ENCODE data around the gene ESYT1. TPM values are rescaled to one million over a fixed set of nuclear protein-coding genes. Genes with fewer than 3 reads are reported as not detected.
A peak's percentile ranks its signal among the peaks of the same experiment; 100 is the strongest.

ESYT1 gene
- total and polyA plus RNA-seq, 2 experiments from 2014 or later, result 108 to 216 TPM

DNA sequence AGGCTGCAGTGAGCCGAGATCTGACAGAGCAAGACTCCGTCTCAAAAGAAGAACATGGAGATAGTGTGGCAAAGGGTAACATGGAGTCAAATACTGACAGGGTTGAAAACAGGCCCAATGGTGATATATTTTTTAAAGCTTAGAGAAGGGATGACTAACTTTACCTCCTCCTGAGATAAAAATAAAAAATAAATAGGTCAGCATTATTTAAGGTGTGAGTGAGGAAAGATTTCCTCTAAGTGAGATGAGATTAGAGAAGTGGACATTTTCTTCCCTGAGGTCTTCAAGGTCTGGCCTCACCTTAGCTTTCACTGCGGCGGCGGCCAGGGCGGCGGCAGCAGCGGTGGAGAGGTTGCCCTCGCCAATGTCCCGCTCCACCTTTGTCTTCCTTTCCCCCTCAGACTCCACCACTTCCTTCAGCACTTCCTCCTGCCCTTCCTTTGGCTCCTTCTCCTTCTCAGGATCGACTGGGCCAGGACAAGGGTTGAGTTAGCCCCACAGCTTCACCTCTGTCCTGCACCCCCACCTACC, 41.2 kb downstream of the ESYT1 start:
- no peak overlapping the region for H3K27ac ChIP-seq
- H3K36me3 ChIP-seq (ENCODE audit: low read depth), result peaks cover 20% of the 10 kb centered on the region; the same call in 1 of the 2 replicates
- no peaks in the 10 kb centered on the region for H3K4me1 ChIP-seq (ENCODE audit: insufficient read depth)
- no peak overlapping the region for H3K9ac ChIP-seq
- no peaks in the 10 kb centered on the region for H3K9me3 ChIP-seq (ENCODE audit: low read depth)
- DNase-seq, result no peak
- H3F3A ChIP-seq (ENCODE audit: insufficient read depth), result peaks cover 30% of the 10 kb centered on the region
- TF ChIP-seq EZH2 (IDR thresholded peaks at IDR 0.05; ENCODE audit: insufficient read depth, poor library complexity, severe bottlenecking) (no peak), EZH2phosphoT487 (IDR thresholded peaks at IDR 0.05; ENCODE audit: insufficient read depth, low read depth) (no peak)
- WGBS, 2 experiments (ENCODE audit: low coverage in 1 of 2, low lambda C conversion rate in 2 of 2, missing lambda C conversion rate in 2 of 2), result 97 to 100% methylated on average over 11 of the region's 11 CpGs
- in situ Hi-C loops (cut with MboI), result no loop called here
- no peak overlapping the region for H2AFZ ChIP-seq
- no peaks in the 10 kb centered on the region for H3K27me3 ChIP-seq (replicated peaks; ENCODE audit: insufficient read depth)
- no peaks in the 10 kb centered on the region for H3K79me2 ChIP-seq (ENCODE audit: insufficient read depth)
- H3K4me2 ChIP-seq (ENCODE audit: unreplicated experiment), result no peak overlapping the region
- no peaks in the 10 kb centered on the region for H3K9me2 ChIP-seq (ENCODE audit: insufficient read depth)
- no peaks in the 10 kb centered on the region for H4K20me1 ChIP-seq (ENCODE audit: insufficient read depth)
- no peak overlapping the region for H3K4me3 ChIP-seq

DNA sequence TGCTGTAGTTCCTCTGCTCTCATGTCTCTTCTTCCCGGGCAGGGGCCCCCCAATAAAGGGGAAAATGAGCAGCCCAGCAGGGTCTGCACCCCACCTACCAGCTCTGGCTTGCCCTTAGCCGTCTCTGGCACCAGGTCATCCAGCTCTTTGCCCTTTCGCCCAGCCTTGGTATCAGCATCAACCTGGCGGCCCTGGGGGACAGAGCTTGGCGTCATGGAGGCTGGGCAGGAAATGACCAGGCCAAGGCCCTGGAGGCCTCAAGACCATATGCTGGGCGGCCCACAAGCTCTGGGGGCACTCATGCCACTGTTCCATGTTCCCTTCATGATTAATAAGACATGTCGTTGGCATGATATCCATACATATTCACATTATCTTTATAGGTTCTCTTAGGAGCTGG, 44.8 kb downstream of the ESYT1 start:
- H3K4me2 ChIP-seq (ENCODE audit: unreplicated experiment), result no peak overlapping the region
- no peaks in the 10 kb centered on the region for H3K79me2 ChIP-seq (ENCODE audit: insufficient read depth)
- no peaks in the 10 kb centered on the region for H4K20me1 ChIP-seq (ENCODE audit: insufficient read depth)
- no peaks in the 10 kb centered on the region for H3K27me3 ChIP-seq (replicated peaks; ENCODE audit: insufficient read depth)
- TF ChIP-seq EZH2phosphoT487 (IDR thresholded peaks at IDR 0.05; ENCODE audit: insufficient read depth, low read depth) (no peak), EZH2 (IDR thresholded peaks at IDR 0.05; ENCODE audit: insufficient read depth, poor library complexity, severe bottlenecking) (no peak)
- no peaks in the 10 kb centered on the region for H3K9me3 ChIP-seq (ENCODE audit: low read depth)
- H2AFZ ChIP-seq, result no peak overlapping the region
- in situ Hi-C loops (cut with MboI), result no loop called here
- peaks cover 37% of the 10 kb centered on the region; the same call in 1 of the 2 replicates for H3K36me3 ChIP-seq (ENCODE audit: low read depth)
- no peak overlapping the region for H3K27ac ChIP-seq
- DNase-seq, result no peak
- WGBS, 2 experiments (ENCODE audit: low coverage in 1 of 2, low lambda C conversion rate in 2 of 2, missing lambda C conversion rate in 2 of 2), result 93% methylated on average over 7 of the region's 7 CpGs
- no peaks in the 10 kb centered on the region for H3K4me1 ChIP-seq (ENCODE audit: insufficient read depth)
- no peak overlapping the region for H3K4me3 ChIP-seq
- no peaks in the 10 kb centered on the region for H3K9me2 ChIP-seq (ENCODE audit: insufficient read depth)
- H3F3A ChIP-seq (ENCODE audit: insufficient read depth), result peaks cover 2% of the 10 kb centered on the region; the same call in 1 of the 2 replicates
- no peak overlapping the region for H3K9ac ChIP-seq

DNA sequence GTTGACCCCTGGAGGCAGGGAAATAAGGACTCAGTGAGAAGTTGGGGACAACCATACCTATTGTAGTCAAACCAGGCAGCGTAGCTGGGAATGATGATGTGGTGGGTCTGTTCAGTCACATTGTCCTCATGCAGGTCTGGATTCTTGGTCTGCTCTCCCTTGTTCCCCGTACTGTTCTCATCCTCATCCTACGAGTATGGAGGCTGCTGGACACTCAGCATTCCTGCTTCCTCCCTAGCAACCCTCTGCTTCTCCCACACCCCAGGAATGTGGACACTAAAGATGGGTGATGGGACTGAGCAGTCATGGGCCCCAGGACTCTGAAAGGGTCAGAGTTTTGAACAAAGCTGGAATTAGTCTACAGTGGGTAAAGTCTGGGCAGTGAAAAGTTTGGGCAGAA, 50.3 kb downstream of the ESYT1 start:
- Histone ChIP-seq H3K9me2 (ENCODE audit: insufficient read depth) (no peaks in the 10 kb centered on the region), H3K9ac (no peak overlapping the region), H3K27ac (no peak overlapping the region), H3K36me3 (ENCODE audit: low read depth) (peaks cover 61% of the 10 kb centered on the region; the same call in 1 of the 2 replicates), H3K4me1 (ENCODE audit: insufficient read depth) (no peaks in the 10 kb centered on the region), H3K27me3 (replicated peaks; ENCODE audit: insufficient read depth) (no peaks in the 10 kb centered on the region), H3K9me3 (ENCODE audit: low read depth) (no peaks in the 10 kb centered on the region), H3K79me2 (ENCODE audit: insufficient read depth) (no peaks in the 10 kb centered on the region), H3F3A (ENCODE audit: insufficient read depth) (no peaks in the 10 kb centered on the region), H3K4me2 (ENCODE audit: unreplicated experiment) (no peak overlapping the region), H2AFZ (no peak overlapping the region), H4K20me1 (ENCODE audit: insufficient read depth) (no peaks in the 10 kb centered on the region), H3K4me3 (no peak overlapping the region)
- in situ Hi-C loops (cut with MboI), result no loop called here
- TF ChIP-seq EZH2phosphoT487 (IDR thresholded peaks at IDR 0.05; ENCODE audit: insufficient read depth, low read depth) (no peak), EZH2 (IDR thresholded peaks at IDR 0.05; ENCODE audit: insufficient read depth, poor library complexity, severe bottlenecking) (no peak)
- no peak for DNase-seq
- WGBS, 2 experiments (ENCODE audit: low coverage in 1 of 2, low lambda C conversion rate in 2 of 2, missing lambda C conversion rate in 2 of 2), result 83 to 90% methylated on average over 3 of the region's 3 CpGs

DNA sequence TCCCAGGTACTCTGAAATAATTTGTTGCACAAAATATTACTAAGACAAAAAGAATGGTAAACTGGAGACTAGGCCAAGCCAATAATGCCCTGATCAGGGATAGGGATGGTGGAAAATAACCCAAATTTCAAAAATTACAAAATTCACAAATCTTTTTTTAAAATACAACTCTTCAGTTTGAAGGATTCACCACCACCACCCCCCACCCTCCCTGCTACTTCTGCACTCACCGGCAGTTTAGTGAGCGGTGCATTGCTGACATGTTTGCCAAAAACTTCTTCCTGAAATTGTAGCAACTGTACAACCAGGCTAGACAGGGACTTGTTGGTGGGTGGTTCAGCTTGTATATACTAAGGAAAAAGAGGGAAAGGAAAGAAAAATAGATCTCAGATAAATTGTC, 58.9 kb downstream of the ESYT1 start:
- in situ Hi-C loops (cut with MboI), result no loop called here
- H3K9ac ChIP-seq, result no peak overlapping the region
- peaks cover 51% of the 10 kb centered on the region for H3K79me2 ChIP-seq (ENCODE audit: insufficient read depth)
- peak overlapping the region; percentile 94 for H3K4me2 ChIP-seq (ENCODE audit: unreplicated experiment)
- no peak overlapping the region for H3K4me3 ChIP-seq
- H3K9me2 ChIP-seq (ENCODE audit: insufficient read depth), result no peaks in the 10 kb centered on the region
- no peak for TF ChIP-seq EZH2phosphoT487 (IDR thresholded peaks at IDR 0.05; ENCODE audit: insufficient read depth, low read depth)
- no peak for TF ChIP-seq EZH2 (IDR thresholded peaks at IDR 0.05; ENCODE audit: insufficient read depth, poor library complexity, severe bottlenecking)
- H3F3A ChIP-seq (ENCODE audit: insufficient read depth), result no peaks in the 10 kb centered on the region; the same call in 1 of the 2 replicates
- no peak overlapping the region for H3K27ac ChIP-seq
- H3K9me3 ChIP-seq (ENCODE audit: low read depth), result no peaks in the 10 kb centered on the region
- no peak overlapping the region for H2AFZ ChIP-seq
- 60 to 78% methylated on average over 2 of the region's 2 CpGs for WGBS, 2 experiments (ENCODE audit: low coverage in 1 of 2, low lambda C conversion rate in 2 of 2, missing lambda C conversion rate in 2 of 2)
- no peak for DNase-seq
- H3K36me3 ChIP-seq (ENCODE audit: low read depth), result peaks cover 34% of the 10 kb centered on the region
- no peaks in the 10 kb centered on the region for H4K20me1 ChIP-seq (ENCODE audit: insufficient read depth)
- H3K27me3 ChIP-seq (replicated peaks; ENCODE audit: insufficient read depth), result no peaks in the 10 kb centered on the region
- H3K4me1 ChIP-seq (ENCODE audit: insufficient read depth), result peaks cover 11% of the 10 kb centered on the region; the same call in 1 of the 2 replicates
